Endothelial cell of umbilical vein (primary cell): Measurements from ENCODE around the gene TMEM183A. TPM values are rescaled to one million over a fixed set of nuclear protein-coding genes. Genes with fewer than 3 reads are reported as not detected.
A peak's percentile ranks its signal among the peaks of the same experiment; 100 is the strongest.

Source experiments
- BruUV-seq: library from RNA; stranded (reverse); fragments of 400-500 nt; replicated peaks from 2 replicates; lab custom pipeline; 2021; lab: Mats Ljungman, UMichigan
- CTCF ChIA-PET: fragments of 300-600, 350-600 bp; sonication (Branson Sonifier 250); formaldehyde crosslinking; loops from one replicate; lab custom pipeline; 2021; ENCODE audit warnings: antibody characterized with exemption, inconsistent platforms; lab: Charles Lee
- POLR2A ChIA-PET: fragments of 300-600, 350-600 bp; sonication (Branson Sonifier 250); formaldehyde crosslinking; loops from one replicate; lab custom pipeline; 2021; ENCODE audit warnings: antibody characterized with exemption, inconsistent platforms; lab: Charles Lee
- DNase-seq: peaks from one replicate; pipeline ENCODE4 v3.0.0-alpha.2; 2011; ENCODE audit warnings: low read depth, low spot score
- FAIRE-seq: peaks from 2 replicates; lab custom pipeline; 2011; peaks lifted over from hg19 to GRCh38; lab: Jason Lieb, UNC
- H2AFZ ChIP-seq: 2 replicates; pipeline ENCODE4 v1.6.0; 2012; ENCODE audit warnings: low read depth, low read length, control low read depth, inconsistent platforms
- H3K27ac ChIP-seq: 2 replicates; pipeline ENCODE4 v1.5.1; 2011; ENCODE audit warnings: low read depth, mild to moderate bottlenecking, control low read depth, low read length, moderate library complexity; ENCODE audit not compliant: insufficient read depth
- H3K27me3 ChIP-seq, 2 experiments: 2 replicates each; pipeline versions ENCODE4 v1.6.0 to v1.6.1; 2011; ENCODE audit warnings: low read length in 2 of 2, mixed read lengths in 1 of 2; ENCODE audit not compliant: control insufficient read depth in 2 of 2, insufficient read depth in 2 of 2
- H3K36me3 ChIP-seq, 2 experiments: 2 replicates in 1 of 2; 3 replicates in 1 of 2; pipeline ENCODE4 v1.5.1; 2011; ENCODE audit warnings: low read length in 2 of 2, mild to moderate bottlenecking in 1 of 2, moderate library complexity in 1 of 2; ENCODE audit not compliant: control insufficient read depth in 2 of 2, insufficient read depth in 2 of 2; ENCODE audit errors: extremely low read depth in 1 of 2
- H3K4me1 ChIP-seq: 3 replicates; pipeline ENCODE4 v1.5.1; 2011; ENCODE audit warnings: mild to moderate bottlenecking, low read length; ENCODE audit not compliant: control insufficient read depth, insufficient read depth; ENCODE audit errors: extremely low read depth
- H3K4me2 ChIP-seq: 2 replicates; pipeline ENCODE4 v1.6.1; 2011; ENCODE audit warnings: low read length, control low read depth, mixed read lengths; ENCODE audit not compliant: insufficient read depth
- H3K4me3 ChIP-seq, 3 experiments: fragments of 200-600 bp in 1 of 3; sonication (generic), shearing (Covaris generic) in 1 of 3; replicated peaks in 1 of 3; 2 replicates each; pipeline ENCODE4 v1.5.1; 2011 to 2016; ENCODE audit warnings: control low read depth in 3 of 3, low read length in 3 of 3, mild to moderate bottlenecking in 2 of 3, inconsistent platforms in 1 of 3, low read depth in 1 of 3, moderate library complexity in 1 of 3; ENCODE audit not compliant: insufficient read depth in 1 of 3
- H3K79me2 ChIP-seq: 2 replicates; pipeline ENCODE4 v1.6.0; 2012; ENCODE audit warnings: low read length, inconsistent platforms; ENCODE audit not compliant: control insufficient read depth, insufficient read depth
- H3K9ac ChIP-seq: replicated peaks from 2 replicates; pipeline ENCODE3; 2011; ENCODE audit warnings: low read length, control low read depth; ENCODE audit not compliant: insufficient read depth; ENCODE audit errors: extremely low read depth
- H3K9me1 ChIP-seq: replicated peaks from 3 replicates; pipeline ENCODE4 v1.6.0; 2011; ENCODE audit warnings: mild to moderate bottlenecking, low read length; ENCODE audit not compliant: control insufficient read depth, insufficient read depth; ENCODE audit errors: extremely low read depth
- H3K9me3 ChIP-seq: replicated peaks from 2 replicates; pipeline ENCODE4 v1.5.1; 2012; ENCODE audit warnings: low read length, inconsistent platforms; ENCODE audit not compliant: control insufficient read depth, insufficient read depth
- H4K20me1 ChIP-seq: replicated peaks from 2 replicates; pipeline ENCODE3; 2011; ENCODE audit warnings: mild to moderate bottlenecking, low read length; ENCODE audit not compliant: control insufficient read depth, insufficient read depth; ENCODE audit errors: extremely low read depth
- CTCF ChIP-seq, 2 donors: IDR thresholded peaks; 1 replicate in 1 of 2; 2 replicates in 1 of 2; pipeline ENCODE4 v1.5.1; 2011; ENCODE audit warnings: low read length in 2 of 2, mild to moderate bottlenecking in 2 of 2, moderate library complexity in 2 of 2, control low read depth in 1 of 2, inconsistent platforms in 1 of 2, low read depth in 1 of 2; ENCODE audit not compliant: insufficient read depth in 1 of 2; ENCODE audit errors: extremely low read depth in 1 of 2
- EZH2 ChIP-seq: IDR thresholded peaks from 2 replicates; pipeline ENCODE4 v1.6.1; 2012; ENCODE audit warnings: borderline replicate concordance, low read depth, mild to moderate bottlenecking, moderate library complexity, low read length, inconsistent platforms; ENCODE audit not compliant: severe bottlenecking
- FOS ChIP-seq: IDR thresholded peaks from 2 replicates; pipeline ENCODE4 v1.6.1; 2011; ENCODE audit warnings: mild to moderate bottlenecking, low read length, moderate library complexity, borderline replicate concordance; ENCODE audit not compliant: insufficient read depth
- GATA2 ChIP-seq: IDR thresholded peaks from 2 replicates; pipeline ENCODE4 v1.7.0; 2011; ENCODE audit warnings: low read depth, mild to moderate bottlenecking, moderate library complexity, mixed read lengths, low read length; ENCODE audit not compliant: insufficient read length, insufficient read depth
- JUN ChIP-seq: IDR thresholded peaks from 2 replicates; pipeline ENCODE4 v1.6.1; 2011; ENCODE audit warnings: borderline replicate concordance, low read depth; ENCODE audit not compliant: insufficient read length, insufficient read depth
- MAX ChIP-seq: IDR thresholded peaks from 2 replicates; pipeline ENCODE4 v1.6.1; 2011; ENCODE audit not compliant: insufficient read depth, insufficient read length
- MYC ChIP-seq: IDR thresholded peaks from one replicate; pipeline ENCODE4 v1.6.1; 2011; ENCODE audit warnings: mild to moderate bottlenecking, low read depth, low read length
- POLR2A ChIP-seq: IDR thresholded peaks from 2 replicates; pipeline ENCODE4 v1.6.1; 2012; ENCODE audit warnings: low read depth, mild to moderate bottlenecking, control low read depth, low read length
- POLR2AphosphoS5 ChIP-seq: IDR thresholded peaks from 2 replicates; pipeline ENCODE4 v1.6.1; 2012; ENCODE audit warnings: low read depth, mild to moderate bottlenecking, control low read depth, low read length, moderate library complexity; ENCODE audit not compliant: insufficient read depth
- dilution Hi-C: fragments of 300-500 bp; cut with MboI; formaldehyde crosslinking; loops from one replicate; pipeline ENCODE4 v1.15.0; 2019; ENCODE audit warnings: low sequenced_read_pairs; ENCODE audit not compliant: extremely low pct_ligation_motif_present
- intact Hi-C: fragments of 100-400 bp; cut with micrococcal nuclease; formaldehyde crosslinking; loops from one replicate; pipeline ENCODE4 v1.10.0; 2022
- polyA plus RNA-seq, 4 experiments: library from polyadenylated mRNA; depleted of rRNA in 3 of 4; stranded (reverse) in 3 of 4; unstranded in 1 of 4; fragments of >200 nt; gene quantifications; 2 replicates each; pipeline versions ENCODE4 v1.2.1 to v1.2.3, GENCODE V29; 2011 to 2012; ENCODE audit warnings: missing spikeins in 1 of 4
- total RNA-seq: library from RNA; stranded (reverse); gene quantifications from 2 replicates; pipeline ENCODE4 v1.2.3, GENCODE V29; 2021

The TMEM183A gene
- total and polyA plus RNA-seq, 2 donors (not counting 3 experiments of a cell fraction or from before 2014, with no cell fraction given), result 59.4 to 110 TPM

GRCh38 chr1:203025686-203026030, 18.5 kb downstream of the TMEM183A start:
- TF ChIP-seq FOS, result no peak
- TF ChIP-seq GATA2, result no peak
- no peak for TF ChIP-seq MAX
- TF ChIP-seq EZH2, result no peak
- TF ChIP-seq CTCF (IDR thresholded peaks at IDR 0.05; ENCODE audit: extremely low read depth in 1 of 2, insufficient read depth in 1 of 2, low read depth in 1 of 2, low read length in 2 of 2), result no peak
- no peak for TF ChIP-seq POLR2A
- TF ChIP-seq MYC, result no peak
- TF ChIP-seq POLR2AphosphoS5, result no peak
- no peak for TF ChIP-seq JUN
- Histone ChIP-seq H3K4me1 (peaks cover 6% of the 10 kb centered on the region), H3K79me2 (no peaks in the 10 kb centered on the region), H3K4me2 (peak overlapping the region; percentile 83), H3K4me3 (no peak overlapping the region), H3K27me3 (peaks cover 16 to 24% of the 10 kb centered on the region in 2 experiments), H3K9ac (no peak overlapping the region), H3K9me3 (no peaks in the 10 kb centered on the region), H3K9me1 (no peaks in the 10 kb centered on the region), H2AFZ (peak overlapping the region; percentile 99), H3K36me3 (peaks cover 5 to 11% of the 10 kb centered on the region in 2 experiments), H4K20me1 (no peaks in the 10 kb centered on the region), H3K27ac (no peak overlapping the region)
- CTCF ChIA-PET, result interaction anchor here (0.5 to 2.7 kb wide), 5 partner anchors 10 to 247 kb away, joined by 3 to 15 read pairs (median 3); no protein-coding TSS in a partner anchor
- dilution Hi-C loops, result no loop called here
- FAIRE-seq, result peak; percentile 8
- BruUV-seq, result no TSS peak
- intact Hi-C loops, result no loop called here
- POLR2A ChIA-PET, result no interaction called here
- DNase-seq, result no peak
